ENCODE results near the gene TNFRSF18.

- TF ChIP-seq PKNOX1 (IDR thresholded peaks at IDR 0.05) (no peak), HDAC6 (IDR thresholded peaks at IDR 0.05; ENCODE audit: unreplicated experiment) (no peak), HDAC2 (IDR thresholded peaks at IDR 0.05) (no peak), CEBPB (IDR thresholded peaks at IDR 0.05; ENCODE audit: borderline replicate concordance in 1 of 2, low read depth in 2 of 2, low read length in 2 of 2) (no peak), CTCF (IDR thresholded peaks at IDR 0.05 in 2 of 3, conservative IDR thresholded peaks at IDR 0.05 in 1 of 3; ENCODE audit: control insufficient read depth in 2 of 3, extremely low read depth in 1 of 3, insufficient read depth in 1 of 3, low read depth in 3 of 3, low read length in 3 of 3) (no peak), POLR2AphosphoS5 (IDR thresholded peaks at IDR 0.05; ENCODE audit: low read length) (no peak), PBX3 (IDR thresholded peaks at IDR 0.05; ENCODE audit: insufficient replicate concordance, low read depth, low read length) (no peak), KLF5 (IDR thresholded peaks at IDR 0.05; ENCODE audit: partially characterized antibody) (no peak), YBX1 (IDR thresholded peaks at IDR 0.05) (no peak), ZSCAN29 (IDR thresholded peaks at IDR 0.05) (no peak)
Observed at GRCh38 chr1:1199141-1199960, 7.0 kb downstream of the TNFRSF18 start.
